Measurements from ENCODE around the gene KCNAB2.
"Not testable (repeated sequence)": the region's sequence is repeated elsewhere in the genome, so short reads cannot be mapped to it uniquely, and the experiment has no call there.

Gene KCNAB2

GRCh38 chr1:6074192-6074901 lies 28.7 kb downstream of the KCNAB2 start:
- POLR2A ChIA-PET (ENCODE audit: low non-redundant PET): interaction anchor here (0.6 kb wide), 1 partner anchor 11 kb away, joined by 6 read pairs; no protein-coding TSS in a partner anchor
- CTCF ChIA-PET: interaction anchor here (0.6 to 0.9 kb wide), 4 partner anchors 25 to 1119 kb away, joined by 3 read pairs; no protein-coding TSS in a partner anchor
- peak; percentile 33 for DNase-seq (ENCODE audit: low spot score)

GRCh38 chr1:6075748-6076147 lies 30.1 kb downstream of the KCNAB2 start:
- no peak for DNase-seq (ENCODE audit: low spot score)
- ChIA-PET POLR2A (ENCODE audit: low non-redundant PET) (no interaction called here), CTCF (no interaction called here)
- H3K27ac ChIP-seq: no peak overlapping the region
- no peak for TF ChIP-seq CTCF (conservative IDR thresholded peaks at IDR 0.05; ENCODE audit: low read depth)

More at GRCh38 chr1:6074192-6074901, 28.7 kb downstream of the KCNAB2 start:
- TF ChIP-seq CTCF (conservative IDR thresholded peaks at IDR 0.05; ENCODE audit: low read depth): no peak
- H3K27ac ChIP-seq: peak overlapping the region; percentile 76

- DNase-seq (ENCODE audit: low spot score); H3K27ac ChIP-seq; POLR2A ChIA-PET (ENCODE audit: low non-redundant PET); CTCF ChIA-PET: not testable (repeated sequence)
These were observed 31.4 kb downstream of the KCNAB2 start for GRCh38 chr1:6077061-6077460.

DNA sequence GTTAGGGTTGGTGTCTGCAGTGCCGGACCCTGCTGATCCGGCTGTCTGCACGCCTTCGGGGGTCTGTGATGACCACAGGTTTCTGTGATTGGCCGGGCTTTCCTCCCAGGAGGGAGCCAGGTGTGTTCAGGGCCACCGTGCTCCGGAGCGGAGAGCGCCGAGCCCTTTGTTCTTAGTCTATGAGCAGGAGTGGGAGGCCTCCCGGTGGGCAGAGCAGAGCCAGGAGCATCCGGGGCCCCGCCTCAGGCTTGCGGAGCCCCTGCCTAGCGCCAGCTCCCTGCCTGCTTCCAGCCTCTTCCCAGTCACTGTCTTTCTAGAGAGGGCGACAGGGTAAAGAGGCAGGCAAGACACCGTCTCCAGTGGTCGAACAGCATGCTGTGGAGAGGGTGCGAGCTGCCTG lies 31.8 kb downstream of the KCNAB2 start:
- H3K27ac ChIP-seq: no peak overlapping the region
- DNase-seq (ENCODE audit: low spot score): no peak
- ChIA-PET CTCF (no interaction called here), POLR2A (ENCODE audit: low non-redundant PET) (no interaction called here)
- TF ChIP-seq CTCF (conservative IDR thresholded peaks at IDR 0.05; ENCODE audit: low read depth): no peak

- POLR2A ChIA-PET (ENCODE audit: low non-redundant PET): no interaction called here
These were observed 32.2 kb downstream of the KCNAB2 start for GRCh38 chr1:6077919-6078318.

DNA sequence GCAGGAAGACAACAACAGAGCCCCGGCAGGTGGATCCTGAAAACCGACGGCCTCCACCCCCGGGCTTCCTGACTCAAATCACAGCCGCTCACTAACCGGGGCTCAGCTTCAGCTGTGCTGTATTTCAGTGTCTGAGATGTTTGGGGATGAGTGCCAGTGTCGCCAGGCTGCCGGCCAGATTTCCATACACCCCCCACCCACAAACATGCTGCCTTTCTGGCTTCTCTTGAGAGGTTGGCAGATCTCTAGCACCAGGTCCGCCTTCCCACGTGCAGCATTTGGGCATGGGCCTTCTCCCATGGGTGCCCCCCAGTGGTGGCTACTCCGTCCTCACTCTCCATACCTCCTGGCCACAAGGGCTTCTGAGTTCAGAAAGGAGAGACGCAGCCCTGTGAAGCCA lies 34.8 kb downstream of the KCNAB2 start:
- POLR2A ChIA-PET (ENCODE audit: low non-redundant PET): no interaction called here
- CTCF ChIA-PET: interaction anchor here (0.6 kb wide), 1 partner anchor 88 kb away, joined by 4 read pairs; the partner anchor contains the start of gene NPHP4
- no peak overlapping the region for H3K27ac ChIP-seq
- TF ChIP-seq CTCF (conservative IDR thresholded peaks at IDR 0.05; ENCODE audit: low read depth): no peak; the same call in 1 of the 2 replicates
- no peak for DNase-seq (ENCODE audit: low spot score)

More at GRCh38 chr1:6077919-6078318, 32.2 kb downstream of the KCNAB2 start:
- no peak for DNase-seq (ENCODE audit: low spot score)
- CTCF ChIA-PET: no interaction called here
- TF ChIP-seq CTCF (conservative IDR thresholded peaks at IDR 0.05; ENCODE audit: low read depth): no peak
- no peak overlapping the region for H3K27ac ChIP-seq

DNA sequence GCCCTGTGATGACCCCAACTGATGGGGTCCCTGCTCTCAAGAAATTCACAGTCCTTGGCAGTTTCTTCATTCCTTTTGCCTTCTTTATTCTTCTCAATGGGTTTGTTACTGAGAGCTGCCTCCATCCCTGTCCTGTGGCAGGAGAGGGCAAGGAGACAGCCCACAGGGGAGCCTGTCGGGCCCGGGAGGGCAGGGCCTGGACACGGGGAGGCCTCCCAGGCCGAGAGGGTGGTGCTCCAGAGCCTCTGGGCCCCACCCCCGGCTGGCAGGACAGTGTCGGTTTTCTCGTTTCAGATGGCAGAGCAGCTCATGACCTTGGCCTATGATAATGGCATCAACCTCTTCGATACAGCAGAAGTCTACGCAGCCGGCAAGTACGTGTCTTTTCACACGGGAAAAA lies 36.2 kb downstream of the KCNAB2 start:
- TF ChIP-seq CTCF (conservative IDR thresholded peaks at IDR 0.05; ENCODE audit: low read depth): no peak
- DNase-seq (ENCODE audit: low spot score): no peak
- H3K27ac ChIP-seq: no peak overlapping the region
- CTCF ChIA-PET: interaction anchor here (1.3 kb wide), 2 partner anchors 10 to 27 kb away, joined by 4 read pairs; no protein-coding TSS in a partner anchor
- POLR2A ChIA-PET (ENCODE audit: low non-redundant PET): no interaction called here
